Measurements from ENCODE around the gene CBFB. TPM values are rescaled to one million over a fixed set of nuclear protein-coding genes. Genes with fewer than 3 reads are reported as not detected.

The CBFB gene
- polyA plus RNA-seq, 1 donor (not counting 4 experiments of a cell fraction or from before 2014, with no cell fraction given) = 39.7 TPM

- Histone ChIP-seq H2AFZ (ENCODE audit: control insufficient read depth, low read length) (no peak overlapping the region), H3K9ac (ENCODE audit: control insufficient read depth, extremely low read depth, insufficient read depth, low read length) (no peak overlapping the region), H3K4me3 (ENCODE audit: control insufficient read depth in 2 of 3, extremely low read depth in 1 of 3, insufficient read depth in 2 of 3, low read depth in 1 of 3, low read length in 3 of 3) (no peak overlapping the region), H4K20me1 (ENCODE audit: control insufficient read depth, extremely low read depth, insufficient read depth, low read length) (peaks cover 3% of the 10 kb centered on the region), H3K9me1 (ENCODE audit: control insufficient read depth, extremely low read depth, insufficient read depth, low read length) (peaks cover 2% of the 10 kb centered on the region), H3K4me1 (ENCODE audit: control insufficient read depth, extremely low read depth, insufficient read depth, low read length) (no peaks in the 10 kb centered on the region), H3K36me3 (ENCODE audit: control insufficient read depth in 2 of 2, extremely low read depth in 1 of 2, insufficient read depth in 2 of 2, low read length in 2 of 2) (peaks cover 2 to 13% of the 10 kb centered on the region in 2 experiments), H3K4me2 (ENCODE audit: control insufficient read depth, extremely low read depth, insufficient read depth, low read depth, low read length) (no peak overlapping the region), H3K27ac (ENCODE audit: control insufficient read depth, insufficient read depth, low read length) (no peak overlapping the region), H3K9me3 (ENCODE audit: control insufficient read depth, low read depth, low read length) (no peaks in the 10 kb centered on the region), H3K79me2 (ENCODE audit: control insufficient read depth, insufficient read depth, low read length) (peaks cover 83% of the 10 kb centered on the region), H3K27me3 (ENCODE audit: control insufficient read depth, extremely low read depth, insufficient read depth, low read length) (no peaks in the 10 kb centered on the region)
- dilution Hi-C loops (cut with MboI; ENCODE audit: extremely low pct_ligation_motif_present, low sequenced_read_pairs) = no loop called here
- no peak for FAIRE-seq
- DNase-seq (ENCODE audit: low read depth, low spot score) = no peak
- TF ChIP-seq CTCF (optimal IDR thresholded peaks at IDR 0.05 in 1 of 3, IDR thresholded peaks at IDR 0.05 in 1 of 3, conservative IDR thresholded peaks at IDR 0.05 in 1 of 3; ENCODE audit: extremely low read depth in 1 of 3, insufficient read depth in 2 of 3, low read length in 3 of 3) = no peak
These were observed 7.4 kb downstream of the CBFB start for GRCh38 chr16:67036323-67036741.

GRCh38 chr16:67039260-67040020, 10.5 kb downstream of the CBFB start:
- Histone ChIP-seq H3K4me3 (ENCODE audit: control insufficient read depth in 2 of 3, extremely low read depth in 1 of 3, insufficient read depth in 2 of 3, low read depth in 1 of 3, low read length in 3 of 3) (no peak overlapping the region), H3K9ac (ENCODE audit: control insufficient read depth, extremely low read depth, insufficient read depth, low read length) (no peak overlapping the region), H3K27ac (ENCODE audit: control insufficient read depth, insufficient read depth, low read length) (no peak overlapping the region), H3K79me2 (ENCODE audit: control insufficient read depth, insufficient read depth, low read length) (peaks cover 68% of the 10 kb centered on the region), H3K36me3 (ENCODE audit: control insufficient read depth in 2 of 2, extremely low read depth in 1 of 2, insufficient read depth in 2 of 2, low read length in 2 of 2) (peaks cover 0 to 2% of the 10 kb centered on the region in 2 experiments), H3K9me1 (ENCODE audit: control insufficient read depth, extremely low read depth, insufficient read depth, low read length) (no peaks in the 10 kb centered on the region), H3K4me1 (ENCODE audit: control insufficient read depth, extremely low read depth, insufficient read depth, low read length) (no peaks in the 10 kb centered on the region), H4K20me1 (ENCODE audit: control insufficient read depth, extremely low read depth, insufficient read depth, low read length) (peaks cover 3% of the 10 kb centered on the region), H3K4me2 (ENCODE audit: control insufficient read depth, extremely low read depth, insufficient read depth, low read depth, low read length) (no peak overlapping the region), H3K27me3 (ENCODE audit: control insufficient read depth, extremely low read depth, insufficient read depth, low read length) (no peaks in the 10 kb centered on the region), H3K9me3 (ENCODE audit: control insufficient read depth, low read depth, low read length) (no peaks in the 10 kb centered on the region), H2AFZ (ENCODE audit: control insufficient read depth, low read length) (no peak overlapping the region)
- dilution Hi-C loops (cut with MboI; ENCODE audit: extremely low pct_ligation_motif_present, low sequenced_read_pairs) = no loop called here
- FAIRE-seq = no peak
- DNase-seq (ENCODE audit: low read depth, low spot score) = no peak
- no peak for TF ChIP-seq EZH2 (IDR thresholded peaks at IDR 0.05; ENCODE audit: low read length)
